Neural crest cell (in vitro differentiated cells): ENCODE measurements around the gene UBE4A. TPM values are rescaled to one million over a fixed set of nuclear protein-coding genes. Genes with fewer than 3 reads are reported as not detected.
"Not testable (repeated sequence)": the region's sequence is repeated elsewhere in the genome, so short reads cannot be mapped to it uniquely, and the experiment has no call there.

Source experiments
- DNase-seq: peaks from one replicate; pipeline ENCODE4 v3.0.0; 2021; ENCODE audit warnings: low read depth, mixed read lengths, low spot score
- H3K27ac Mint-ChIP-seq: one replicate; pipeline ENCODE4 v1.8.0; 2021; ENCODE audit warnings: mild to moderate bottlenecking, mixed read lengths; ENCODE audit not compliant: unreplicated experiment
- H3K27me3 Mint-ChIP-seq: 2 replicates; pipeline ENCODE4 v1.8.0; 2021; ENCODE audit warnings: low read depth, mild to moderate bottlenecking, mixed read lengths
- H3K36me3 Mint-ChIP-seq: 2 replicates; pipeline ENCODE4 v1.8.0; 2021; ENCODE audit warnings: low read depth, mild to moderate bottlenecking, mixed read lengths
- H3K4me1 Mint-ChIP-seq: 2 replicates; pipeline ENCODE4 v1.8.0; 2021; ENCODE audit warnings: mixed read lengths
- H3K4me3 Mint-ChIP-seq: one replicate; pipeline ENCODE4 v1.8.0; 2021; ENCODE audit warnings: mild to moderate bottlenecking, mixed read lengths
- H3K9me3 Mint-ChIP-seq: 2 replicates; pipeline ENCODE4 v1.8.0; 2021; ENCODE audit warnings: mixed read lengths
- total RNA-seq: library from RNA; stranded (reverse); gene quantifications from 2 replicates; pipeline ENCODE4 v1.2.1, GENCODE V29; 2021
- TF ChIP-seq, protein P1 (sequence below): fragments of 200-600 bp; sonication (generic); conservative IDR thresholded peaks from 2 replicates; pipeline ENCODE4 v1.5.0; 2021; ENCODE audit warnings: antibody characterized with exemption, mild to moderate bottlenecking

Gene UBE4A
- total RNA-seq, 1 donor from 2014 or later, result 35.9 TPM

DNA sequence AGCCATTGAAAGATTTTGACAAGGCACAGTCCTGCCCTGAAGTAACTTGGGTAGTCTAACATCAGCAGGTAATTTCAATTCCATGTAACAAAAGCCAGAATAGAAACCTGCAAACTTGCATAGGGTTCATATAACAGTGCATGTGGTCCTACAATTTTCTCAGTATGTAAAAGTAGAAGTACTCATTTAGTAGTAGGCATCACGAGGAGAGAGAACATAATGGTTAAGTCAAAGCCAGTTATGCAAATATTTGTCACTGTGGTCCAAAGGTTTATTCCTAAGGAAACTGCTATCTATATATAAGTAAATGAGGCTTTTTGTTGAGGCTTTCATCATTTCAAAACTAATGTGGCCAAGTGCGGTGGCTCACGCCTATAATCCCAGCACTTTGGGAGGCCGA, 52.1 kb downstream of the UBE4A start:
- no peaks in the 10 kb centered on the region for H3K4me1 Mint-ChIP-seq
- H3K27ac Mint-ChIP-seq, result no peak overlapping the region
- H3K9me3 Mint-ChIP-seq, result no peaks in the 10 kb centered on the region
- no peak overlapping the region for H3K4me3 Mint-ChIP-seq
- peaks cover 4% of the 10 kb centered on the region for H3K36me3 Mint-ChIP-seq
- TF ChIP-seq, protein P1, sequence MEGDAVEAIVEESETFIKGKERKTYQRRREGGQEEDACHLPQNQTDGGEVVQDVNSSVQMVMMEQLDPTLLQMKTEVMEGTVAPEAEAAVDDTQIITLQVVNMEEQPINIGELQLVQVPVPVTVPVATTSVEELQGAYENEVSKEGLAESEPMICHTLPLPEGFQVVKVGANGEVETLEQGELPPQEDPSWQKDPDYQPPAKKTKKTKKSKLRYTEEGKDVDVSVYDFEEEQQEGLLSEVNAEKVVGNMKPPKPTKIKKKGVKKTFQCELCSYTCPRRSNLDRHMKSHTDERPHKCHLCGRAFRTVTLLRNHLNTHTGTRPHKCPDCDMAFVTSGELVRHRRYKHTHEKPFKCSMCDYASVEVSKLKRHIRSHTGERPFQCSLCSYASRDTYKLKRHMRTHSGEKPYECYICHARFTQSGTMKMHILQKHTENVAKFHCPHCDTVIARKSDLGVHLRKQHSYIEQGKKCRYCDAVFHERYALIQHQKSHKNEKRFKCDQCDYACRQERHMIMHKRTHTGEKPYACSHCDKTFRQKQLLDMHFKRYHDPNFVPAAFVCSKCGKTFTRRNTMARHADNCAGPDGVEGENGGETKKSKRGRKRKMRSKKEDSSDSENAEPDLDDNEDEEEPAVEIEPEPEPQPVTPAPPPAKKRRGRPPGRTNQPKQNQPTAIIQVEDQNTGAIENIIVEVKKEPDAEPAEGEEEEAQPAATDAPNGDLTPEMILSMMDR, result no peak
- H3K27me3 Mint-ChIP-seq, result no peaks in the 10 kb centered on the region
- DNase-seq, result no peak

DNA sequence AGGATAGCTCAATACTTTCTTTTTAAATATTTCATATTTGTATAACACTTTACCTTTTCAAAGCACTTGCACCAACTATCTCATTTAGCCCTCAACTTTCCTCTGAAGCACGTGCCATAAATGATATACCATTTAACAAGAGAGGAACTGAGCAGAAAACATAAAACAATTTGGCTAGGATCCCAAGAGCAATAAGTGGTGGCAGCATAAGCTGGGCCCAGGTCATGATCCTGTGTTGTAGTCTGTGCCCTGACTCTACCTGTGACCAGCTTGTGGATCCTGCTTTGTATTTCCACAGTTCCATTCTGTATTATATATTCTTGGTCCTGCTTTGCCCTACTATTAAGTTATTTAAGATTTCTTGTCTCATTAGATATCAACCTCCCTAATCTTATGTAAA, 53.5 kb downstream of the UBE4A start:
- Mint-ChIP-seq H3K9me3 (no peaks in the 10 kb centered on the region), H3K36me3 (no peaks in the 10 kb centered on the region), H3K27ac (no peak overlapping the region), H3K4me1 (no peaks in the 10 kb centered on the region), H3K4me3 (no peak overlapping the region), H3K27me3 (no peaks in the 10 kb centered on the region)
- no peak for DNase-seq
- TF ChIP-seq, protein P1, result no peak

DNA sequence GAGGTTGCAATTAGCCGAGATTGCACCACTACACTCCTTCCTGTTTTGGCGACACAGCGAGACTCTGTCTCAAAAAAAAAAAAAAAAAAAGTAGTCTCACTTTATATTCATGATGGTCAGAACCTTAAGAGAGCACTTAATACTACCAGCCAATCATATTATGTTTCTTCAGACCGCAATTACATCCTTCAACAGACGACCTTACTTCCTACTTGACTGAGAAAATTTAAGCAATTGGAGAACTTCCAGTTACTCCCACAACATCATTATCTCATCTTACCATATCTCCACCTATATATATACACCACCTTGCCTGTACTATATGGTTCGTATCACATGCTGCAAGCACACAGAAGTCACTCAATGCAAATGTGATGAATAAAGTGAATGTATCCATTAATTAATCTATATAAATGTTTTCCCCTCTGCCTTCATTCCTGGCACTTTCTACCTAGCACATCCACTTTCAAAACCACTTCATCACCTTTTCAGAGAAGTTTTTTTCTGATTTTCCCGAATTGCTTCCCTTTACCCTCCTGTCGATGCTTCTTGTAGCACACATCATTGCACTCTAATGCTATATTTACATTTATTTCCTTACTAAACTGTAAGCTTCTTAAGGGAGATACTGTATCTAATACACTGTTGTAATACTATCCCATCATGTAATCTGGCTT, 55.8 kb downstream of the UBE4A start:
- H3K4me1 Mint-ChIP-seq, result no peaks in the 10 kb centered on the region

DNA sequence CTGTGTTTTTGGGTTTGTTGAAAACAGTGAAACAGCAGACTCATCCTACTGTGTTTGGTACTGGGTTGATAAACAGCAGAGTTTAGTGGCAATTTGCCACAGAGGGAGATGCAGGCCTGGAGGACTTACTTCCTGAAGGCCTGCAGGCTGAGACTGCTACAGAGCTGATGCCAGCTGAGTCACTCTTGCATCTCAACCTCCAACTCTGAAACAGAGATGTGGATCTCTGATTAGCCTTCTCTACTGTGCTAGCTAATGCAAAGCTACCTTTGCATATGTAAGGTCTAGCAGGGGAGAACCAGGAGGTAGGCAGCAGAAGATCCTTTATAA, 56.3 kb downstream of the UBE4A start:
- no peak overlapping the region for H3K27ac Mint-ChIP-seq
- H3K4me3 Mint-ChIP-seq, result no peak overlapping the region
- no peak for DNase-seq
- TF ChIP-seq, protein P1, result no peak
- no peaks in the 10 kb centered on the region for H3K9me3 Mint-ChIP-seq
- no peaks in the 10 kb centered on the region for H3K27me3 Mint-ChIP-seq
- H3K36me3 Mint-ChIP-seq, result no peaks in the 10 kb centered on the region
- no peaks in the 10 kb centered on the region for H3K4me1 Mint-ChIP-seq

More for the DNA sequence above, 55.8 kb downstream of the UBE4A start:
- no peaks in the 10 kb centered on the region for H3K27me3 Mint-ChIP-seq
- H3K4me3 Mint-ChIP-seq, result no peak overlapping the region
- no peak for DNase-seq
- H3K27ac Mint-ChIP-seq, result no peak overlapping the region
- H3K9me3 Mint-ChIP-seq, result no peaks in the 10 kb centered on the region
- no peaks in the 10 kb centered on the region for H3K36me3 Mint-ChIP-seq
- TF ChIP-seq, protein P1, result no peak

DNA sequence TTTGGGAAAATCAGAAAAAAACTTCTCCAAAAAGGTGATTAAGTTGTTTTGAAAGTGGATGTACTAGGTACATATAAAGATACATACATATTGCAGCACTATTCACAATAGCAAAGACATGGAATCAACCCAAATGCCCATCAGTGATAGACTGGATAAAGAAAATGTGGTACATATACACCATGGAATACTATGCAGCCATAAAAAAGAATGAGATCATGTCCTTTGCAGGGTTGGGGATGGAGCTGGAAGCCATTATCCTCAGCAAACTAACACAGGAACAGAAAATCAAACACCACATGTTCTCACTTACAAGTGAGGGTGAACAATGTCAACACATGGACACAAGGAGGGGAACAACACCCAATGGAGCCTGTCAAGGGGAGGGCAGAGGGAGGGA, 57.5 kb downstream of the UBE4A start:
- H3K4me1 Mint-ChIP-seq, H3K27me3 Mint-ChIP-seq, H3K27ac Mint-ChIP-seq, H3K9me3 Mint-ChIP-seq, DNase-seq, H3K36me3 Mint-ChIP-seq, H3K4me3 Mint-ChIP-seq: not testable (repeated sequence)

DNA sequence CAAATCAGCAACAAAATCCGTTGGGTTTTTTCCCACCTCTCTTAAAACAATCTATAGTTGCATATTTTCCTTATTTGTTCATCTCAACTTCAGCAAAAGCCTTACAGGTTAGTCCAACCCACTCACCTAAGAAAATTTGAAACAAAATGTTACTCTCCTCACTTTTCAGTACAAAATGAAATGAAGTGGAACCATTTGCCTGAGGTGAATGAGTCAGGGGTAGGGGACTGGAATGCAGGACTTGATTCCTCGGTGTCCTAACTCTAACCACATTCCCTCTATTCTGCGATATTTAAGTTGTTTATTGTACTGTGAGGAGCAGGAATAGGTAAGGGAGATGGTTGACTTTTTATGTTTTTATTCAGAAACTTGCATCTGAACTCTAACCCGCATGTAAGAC, 58.4 kb downstream of the UBE4A start:
- Mint-ChIP-seq H3K4me3 (no peak overlapping the region), H3K27me3 (no peaks in the 10 kb centered on the region), H3K36me3 (no peaks in the 10 kb centered on the region), H3K4me1 (no peaks in the 10 kb centered on the region), H3K9me3 (no peaks in the 10 kb centered on the region), H3K27ac (no peak overlapping the region)
- TF ChIP-seq, protein P1, result no peak
- no peak for DNase-seq
